BJ (cell line): Measurements from ENCODE around the gene TNK1. TPM values are rescaled to one million over a fixed set of nuclear protein-coding genes. Genes with fewer than 3 reads are reported as not detected.
"Not testable (repeated sequence)": the region's sequence is repeated elsewhere in the genome, so short reads cannot be mapped to it uniquely, and the experiment has no call there.

Experiments used
- CTCF ChIA-PET: fragments of 350-600 bp; formaldehyde crosslinking; extraction: SDS; loops from one replicate; lab custom pipeline; 2021; ENCODE audit warnings: antibody characterized with exemption, inconsistent platforms; lab: Yijun Ruan, JAX
- POLR2A ChIA-PET: fragments of 300-600 bp; sonication (Branson Sonifier 250); formaldehyde crosslinking; extraction: SDS; loops from one replicate; lab custom pipeline; 2021; ENCODE audit warnings: antibody characterized with exemption; lab: Charles Lee
- DNase-seq: peaks from one replicate; pipeline ENCODE4 v3.0.0-alpha.2; 2011; ENCODE audit warnings: low read depth
- H3K27me3 ChIP-seq: 2 replicates; pipeline ENCODE4 v1.6.0; 2011; ENCODE audit warnings: low read length; ENCODE audit not compliant: control insufficient read depth, insufficient read depth
- H3K36me3 ChIP-seq: 2 replicates; pipeline ENCODE4 v1.5.1; 2011; ENCODE audit warnings: low read length; ENCODE audit not compliant: control insufficient read depth, insufficient read depth
- H3K4me3 ChIP-seq: 2 replicates; pipeline ENCODE4 v1.5.1; 2011; ENCODE audit warnings: low read depth, mild to moderate bottlenecking, control low read depth, low read length
- polyA plus RNA-seq: library from polyadenylated mRNA; depleted of rRNA; stranded (reverse); fragments of >200 nt; gene quantifications from 2 replicates; pipeline ENCODE4 v1.2.3, GENCODE V29; 2011
- TF ChIP-seq, protein P1 (sequence below): IDR thresholded peaks from 2 replicates; pipeline ENCODE4 v1.5.1; 2011; ENCODE audit warnings: low read depth, mild to moderate bottlenecking, control low read depth, inconsistent platforms, low read length, moderate library complexity; ENCODE audit not compliant: insufficient read depth

The TNK1 gene
- polyA plus RNA-seq, 1 experiment, result 2.2 TPM

- POLR2A ChIA-PET, result no interaction called here
- Histone ChIP-seq H3K4me3 (no peak within 1 kb of the TSS), H3K27me3 (peaks cover under 1% of the 10 kb centered on the region), H3K36me3 (no peaks in the 10 kb centered on the region)
- CTCF ChIA-PET, result interaction anchor here (1.1 to 3.2 kb wide), 4 partner anchors 8 to 20 kb away, joined by 3 to 13 read pairs (median 4); no protein-coding TSS in a partner anchor
- no peak for DNase-seq
- TF ChIP-seq, protein P1, sequence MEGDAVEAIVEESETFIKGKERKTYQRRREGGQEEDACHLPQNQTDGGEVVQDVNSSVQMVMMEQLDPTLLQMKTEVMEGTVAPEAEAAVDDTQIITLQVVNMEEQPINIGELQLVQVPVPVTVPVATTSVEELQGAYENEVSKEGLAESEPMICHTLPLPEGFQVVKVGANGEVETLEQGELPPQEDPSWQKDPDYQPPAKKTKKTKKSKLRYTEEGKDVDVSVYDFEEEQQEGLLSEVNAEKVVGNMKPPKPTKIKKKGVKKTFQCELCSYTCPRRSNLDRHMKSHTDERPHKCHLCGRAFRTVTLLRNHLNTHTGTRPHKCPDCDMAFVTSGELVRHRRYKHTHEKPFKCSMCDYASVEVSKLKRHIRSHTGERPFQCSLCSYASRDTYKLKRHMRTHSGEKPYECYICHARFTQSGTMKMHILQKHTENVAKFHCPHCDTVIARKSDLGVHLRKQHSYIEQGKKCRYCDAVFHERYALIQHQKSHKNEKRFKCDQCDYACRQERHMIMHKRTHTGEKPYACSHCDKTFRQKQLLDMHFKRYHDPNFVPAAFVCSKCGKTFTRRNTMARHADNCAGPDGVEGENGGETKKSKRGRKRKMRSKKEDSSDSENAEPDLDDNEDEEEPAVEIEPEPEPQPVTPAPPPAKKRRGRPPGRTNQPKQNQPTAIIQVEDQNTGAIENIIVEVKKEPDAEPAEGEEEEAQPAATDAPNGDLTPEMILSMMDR, result no peak
These were observed 44.4 kb upstream of the TNK1 start, which contains the start of gene ACAP1 for GRCh38 chr17:7336240-7337175. Gene ACAP1 (plus strand): TSS chr17:7336529. CDS start chr17:7336735, 206 bp downstream.

GRCh38 chr17:7337600-7337999 is 43.3 kb upstream of the TNK1 start:
- DNase-seq, POLR2A ChIA-PET, H3K4me3 ChIP-seq, H3K27me3 ChIP-seq, H3K36me3 ChIP-seq: not testable (repeated sequence)
- CTCF ChIA-PET, result interaction anchor here (0.6 to 3.2 kb wide), 3 partner anchors 13 to 671 kb away, joined by 3 to 13 read pairs (median 4); no protein-coding TSS in a partner anchor

DNA sequence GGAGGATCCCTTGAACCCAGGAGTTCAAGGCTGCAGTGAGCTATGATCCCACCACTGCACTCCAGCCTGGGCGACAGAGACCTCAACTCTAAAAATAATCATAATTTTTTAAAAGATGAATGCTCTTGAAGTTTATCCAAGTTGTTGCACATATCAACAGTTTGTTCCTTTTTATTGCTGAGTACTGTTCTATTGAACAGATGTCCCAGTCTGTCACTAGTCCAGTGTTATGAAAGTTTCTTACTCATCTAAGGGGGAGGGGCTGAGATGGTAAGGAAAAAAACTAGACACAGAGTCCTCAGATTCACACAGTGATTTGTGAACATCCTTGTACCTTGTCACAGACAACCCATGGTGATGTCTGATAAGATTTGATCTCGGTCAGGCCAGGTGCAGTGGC is 40.7 kb upstream of the TNK1 start:
- TF ChIP-seq, protein P1, result no peak
- ChIA-PET POLR2A (no interaction called here), CTCF (interaction anchor here (0.6 to 1.2 kb wide), 2 partner anchors 25 to 26 kb away, joined by 3 to 4 read pairs; partner anchors contain the start of gene GPS2)
- H3K27me3 ChIP-seq, result peaks cover 7% of the 10 kb centered on the region
- DNase-seq, result no peak
- no peak overlapping the region for H3K4me3 ChIP-seq
- H3K36me3 ChIP-seq, result no peaks in the 10 kb centered on the region

GRCh38 chr17:7341842-7342241 is 39.0 kb upstream of the TNK1 start:
- ChIA-PET CTCF (no interaction called here), POLR2A (no interaction called here)
- TF ChIP-seq, protein P1, result no peak
- no peak for DNase-seq
- no peak overlapping the region for H3K4me3 ChIP-seq
- H3K36me3 ChIP-seq, result no peaks in the 10 kb centered on the region
- peaks cover 7% of the 10 kb centered on the region for H3K27me3 ChIP-seq

DNA sequence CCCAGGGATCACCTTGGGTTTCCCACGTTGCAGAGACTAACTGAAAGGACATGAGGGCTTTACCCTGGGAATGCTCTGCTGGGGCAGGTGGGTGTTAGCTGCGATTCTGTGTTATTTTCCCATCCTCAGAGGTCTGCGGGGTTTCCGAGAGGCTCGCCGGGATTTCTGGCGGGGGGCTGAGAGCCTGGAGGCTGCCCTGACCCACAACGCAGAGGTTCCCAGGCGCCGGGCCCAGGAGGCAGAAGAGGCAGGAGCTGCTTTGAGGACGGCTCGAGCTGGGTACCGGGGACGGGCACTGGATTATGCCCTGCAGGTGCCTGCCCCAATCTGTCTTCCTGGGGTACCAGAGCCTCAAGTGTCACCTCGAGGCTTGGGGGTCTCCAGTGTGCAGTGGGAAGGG is 37.6 kb upstream of the TNK1 start:
- Histone ChIP-seq H3K4me3 (no peak overlapping the region), H3K27me3 (peaks cover 7% of the 10 kb centered on the region), H3K36me3 (no peaks in the 10 kb centered on the region)
- DNase-seq, result no peak
- TF ChIP-seq, protein P1, result no peak
- POLR2A ChIA-PET, result no interaction called here
- CTCF ChIA-PET, result interaction anchor here (1.0 to 2.8 kb wide), 3 partner anchors 13 to 291 kb away, joined by 3 to 11 read pairs (median 10); no protein-coding TSS in a partner anchor
